OCI-M1 (cell line): ENCODE results near the gene GTF3C2.
"Not testable (repeated sequence)": the region's sequence is repeated elsewhere in the genome, so short reads cannot be mapped to it uniquely, and the experiment has no call there.

Source experiments
- DNase-seq: peaks from one replicate; lab custom pipeline; 2025; lab: John Stamatoyannopoulos, UW

The GTF3C2 gene

GRCh38 chr2:27322301-27322765 lies 34.2 kb downstream of the GTF3C2 start:
- peak; percentile 36 for DNase-seq

- DNase-seq = peak; percentile 33
Observed at GRCh38 chr2:27320958-27321543, 35.5 kb downstream of the GTF3C2 start.

GRCh38 chr2:27319839-27320238 lies 36.7 kb downstream of the GTF3C2 start:
- not testable (repeated sequence) for DNase-seq

- DNase-seq = no peak
Observed at GRCh38 chr2:27316655-27317412, 39.7 kb downstream of the GTF3C2 start.

- no peak for DNase-seq
Observed at GRCh38 chr2:27315122-27315521, 41.4 kb downstream of the GTF3C2 start.

- no peak for DNase-seq
Observed at GRCh38 chr2:27314709-27315108, 41.9 kb downstream of the GTF3C2 start.

GRCh38 chr2:27313882-27314645 lies 42.5 kb downstream of the GTF3C2 start:
- no peak for DNase-seq

GRCh38 chr2:27312152-27312551 lies 44.4 kb downstream of the GTF3C2 start:
- no peak for DNase-seq

GRCh38 chr2:27309651-27310050 lies 46.9 kb downstream of the GTF3C2 start:
- no peak for DNase-seq

GRCh38 chr2:27308359-27308881 lies 48.1 kb downstream of the GTF3C2 start, which contains the start of gene UCN:
UCN (minus strand) TSS chr2:27308445; CDS start chr2:27307895, 550 bp downstream.
- no peak for DNase-seq

- no peak for DNase-seq
Observed at GRCh38 chr2:27307545-27308358, 48.8 kb downstream of the GTF3C2 start.

GRCh38 chr2:27307287-27307544 lies 49.3 kb downstream of the GTF3C2 start:
- DNase-seq = no peak

- DNase-seq = no peak
Observed at GRCh38 chr2:27306573-27307286, 49.8 kb downstream of the GTF3C2 start.

- no peak for DNase-seq
Observed at GRCh38 chr2:27306136-27306535, 50.4 kb downstream of the GTF3C2 start.

GRCh38 chr2:27305516-27305915 lies 51.0 kb downstream of the GTF3C2 start:
- no peak for DNase-seq

GRCh38 chr2:27304488-27305240 lies 51.9 kb downstream of the GTF3C2 start:
- no peak for DNase-seq

GRCh38 chr2:27303093-27304025 lies 53.2 kb downstream of the GTF3C2 start:
- peak; percentile 88 for DNase-seq

- not testable (repeated sequence) for DNase-seq
Observed at GRCh38 chr2:27300606-27301005, 56.0 kb downstream of the GTF3C2 start.

GRCh38 chr2:27298391-27299080 lies 58.0 kb downstream of the GTF3C2 start:
- no peak for DNase-seq
